ENCODE results near the gene USP47. TPM values are rescaled to one million over a fixed set of nuclear protein-coding genes. Genes with fewer than 3 reads are reported as not detected.

USP47 gene
- total RNA-seq, 4 donors from 2014 or later, result 84.4 to 222 (median 97.6) TPM

- Histone ChIP-seq H3K36me3 (no peaks in the 10 kb centered on the region), H3K27me3 (no peaks in the 10 kb centered on the region), H3K4me3 (peak overlapping the region in 1 of 4 donors; percentile 20), H3K9me3 (no peaks in the 10 kb centered on the region), H3K27ac (peak overlapping the region in 3 of 4 donors; percentile 35 to 80 (median 78)), H3K4me1 (peaks cover 71 to 78% of the 10 kb centered on the region in 2 donors)
- DNase-seq, result no peak
- intact Hi-C loops (cut with DNase I; ENCODE audit: low total_unique reads) (no loop called here), in situ Hi-C loops (cut with MboI; ENCODE audit: low sequenced_read_pairs in 4 of 4) (no loop called here)
- peak in 1 of 2 donors; percentile 29 for ATAC-seq
- TF ChIP-seq POLR2A (IDR thresholded peaks at IDR 0.05), result no peak
- TF ChIP-seq CTCF (IDR thresholded peaks at IDR 0.05 in 4 of 5, conservative IDR thresholded peaks at IDR 0.05 in 1 of 5), result no peak
Observed at GRCh38 chr11:11857769-11858168, 16.0 kb downstream of the USP47 start.

GRCh38 chr11:11858676-11859075 lies 16.9 kb downstream of the USP47 start:
- Histone ChIP-seq H3K4me3 (no peak overlapping the region), H3K27ac (peak overlapping the region; percentile 9 to 80 (median 71)), H3K36me3 (no peaks in the 10 kb centered on the region), H3K27me3 (no peaks in the 10 kb centered on the region), H3K4me1 (peaks cover 66 to 69% of the 10 kb centered on the region in 2 donors), H3K9me3 (no peaks in the 10 kb centered on the region)
- no peak for TF ChIP-seq CTCF (IDR thresholded peaks at IDR 0.05 in 4 of 5, conservative IDR thresholded peaks at IDR 0.05 in 1 of 5)
- no peak for TF ChIP-seq POLR2A (IDR thresholded peaks at IDR 0.05)
- ATAC-seq (no peak), DNase-seq (no peak)
- intact Hi-C loops (cut with DNase I; ENCODE audit: low total_unique reads), result no loop called here
- in situ Hi-C loops (cut with MboI; ENCODE audit: low sequenced_read_pairs in 4 of 4), result no loop called here

GRCh38 chr11:11860103-11860979 lies 18.6 kb downstream of the USP47 start:
- ATAC-seq, result peak; percentile 57 to 87
- H3K27me3 ChIP-seq, result no peaks in the 10 kb centered on the region
- H3K27ac ChIP-seq, result peak overlapping the region; percentile 64 to 80 (median 73)
- in situ Hi-C loops (cut with MboI; ENCODE audit: low sequenced_read_pairs in 4 of 4) (no loop called here), intact Hi-C loops (cut with DNase I; ENCODE audit: low total_unique reads) (no loop called here)
- no peaks in the 10 kb centered on the region for H3K36me3 ChIP-seq
- no peaks in the 10 kb centered on the region for H3K9me3 ChIP-seq
- TF ChIP-seq CTCF (IDR thresholded peaks at IDR 0.05 in 4 of 5, conservative IDR thresholded peaks at IDR 0.05 in 1 of 5), result no peak
- TF ChIP-seq POLR2A (IDR thresholded peaks at IDR 0.05), result no peak
- peaks cover 74 to 80% of the 10 kb centered on the region in 2 donors for H3K4me1 ChIP-seq
- H3K4me3 ChIP-seq, result peak overlapping the region in 2 of 4 donors; percentile 0 to 10
- DNase-seq, result no peak

- no peak for ATAC-seq
- peaks cover 63 to 66% of the 10 kb centered on the region in 2 donors for H3K4me1 ChIP-seq
Observed at GRCh38 chr11:11862999-11863398, 21.2 kb downstream of the USP47 start.

More at GRCh38 chr11:11862999-11863398, 21.2 kb downstream of the USP47 start:
- Histone ChIP-seq H3K4me3 (no peak overlapping the region), H3K27ac (no peak overlapping the region), H3K36me3 (no peaks in the 10 kb centered on the region), H3K9me3 (no peaks in the 10 kb centered on the region), H3K27me3 (no peaks in the 10 kb centered on the region)
- no peak for DNase-seq
- in situ Hi-C loops (cut with MboI; ENCODE audit: low sequenced_read_pairs in 4 of 4), result no loop called here
- TF ChIP-seq CTCF (IDR thresholded peaks at IDR 0.05 in 4 of 5, conservative IDR thresholded peaks at IDR 0.05 in 1 of 5), result no peak
- TF ChIP-seq POLR2A (IDR thresholded peaks at IDR 0.05), result no peak
- intact Hi-C loops (cut with DNase I; ENCODE audit: low total_unique reads), result no loop called here

Measured in gastrocnemius medialis (tissue), 4 donors.